H1 (cell line): ENCODE results near the gene DNMT3B.

Source experiments
- CBX5 ChIP-seq: fragments of 300-800, 300-1000 bp; sonication (generic); IDR thresholded peaks from 2 replicates; pipeline ENCODE4 v1.7.1; 2016; ENCODE audit warnings: antibody characterized with exemption, low read length, low read depth
- CEBPB ChIP-seq: IDR thresholded peaks from 2 replicates; pipeline ENCODE4 v1.6.1; 2012; ENCODE audit warnings: low read depth, low read length
- CTCF ChIP-seq, 3 experiments: IDR thresholded peaks; 1 replicate in 2 of 3; 2 replicates in 1 of 3; pipeline versions ENCODE4 v1.5.1 to v1.6.1; 2011; ENCODE audit warnings: low read length in 3 of 3, mild to moderate bottlenecking in 3 of 3, inconsistent platforms in 2 of 3, low read depth in 1 of 3, moderate library complexity in 1 of 3; ENCODE audit not compliant: insufficient read depth in 1 of 3; ENCODE audit errors: control extremely low read depth in 1 of 3
- EGR1 ChIP-seq: IDR thresholded peaks from 2 replicates; pipeline ENCODE4 v1.6.1; 2011; ENCODE audit warnings: low read depth, low read length, borderline replicate concordance
- EP300 ChIP-seq, 2 experiments: IDR thresholded peaks; 1 replicate in 1 of 2; 2 replicates in 1 of 2; pipeline ENCODE4 v1.6.1; 2011 to 2012; ENCODE audit warnings: low read depth in 2 of 2, low read length in 2 of 2, mild to moderate bottlenecking in 2 of 2, borderline replicate concordance in 1 of 2, inconsistent platforms in 1 of 2, moderate library complexity in 1 of 2
- HDAC6 ChIP-seq: IDR thresholded peaks from one replicate; pipeline ENCODE4 v1.7.1; 2012; ENCODE audit warnings: low read depth, mild to moderate bottlenecking, inconsistent platforms, low read length, moderate library complexity
- KDM5A ChIP-seq: fragments of 200-600 bp; IDR thresholded peaks from 2 replicates; pipeline ENCODE4 v1.7.1; 2012; ENCODE audit warnings: mild to moderate bottlenecking, low read length, inconsistent platforms, mixed read lengths
- NANOG ChIP-seq: IDR thresholded peaks from 2 replicates; pipeline ENCODE4 v1.6.1; 2011; ENCODE audit warnings: low read length, low read depth, mild to moderate bottlenecking, inconsistent platforms; ENCODE audit not compliant: insufficient read depth, poor library complexity, severe bottlenecking
- POLR2A ChIP-seq, 2 experiments: IDR thresholded peaks; 1 replicate in 1 of 2; 2 replicates in 1 of 2; pipeline ENCODE4 v1.6.1; 2011; ENCODE audit warnings: low read depth in 2 of 2, low read length in 2 of 2, mild to moderate bottlenecking in 2 of 2; ENCODE audit errors: control extremely low read depth in 1 of 2
- RFX5 ChIP-seq: IDR thresholded peaks from 2 replicates; pipeline ENCODE4 v1.6.1; 2011; ENCODE audit warnings: low read depth, low read length, improper control_type of control experiment, borderline replicate concordance
- RXRA ChIP-seq: IDR thresholded peaks from 2 replicates; pipeline ENCODE4 v1.6.1; 2011; ENCODE audit warnings: low read depth, mild to moderate bottlenecking, low read length, moderate library complexity; ENCODE audit not compliant: insufficient read depth
- TAF7 ChIP-seq: optimal IDR thresholded peaks from 2 replicates; pipeline ENCODE3; 2011; ENCODE audit warnings: low read depth, mild to moderate bottlenecking, inconsistent platforms, low read length, moderate library complexity, borderline replicate concordance

GRCh38 chr20:32846852-32847251 lies 84.7 kb downstream of the DNMT3B start:
- no peak for TF ChIP-seq CBX5
- no peak for TF ChIP-seq RXRA
- no peak for TF ChIP-seq CTCF (IDR thresholded peaks at IDR 0.05; ENCODE audit: control extremely low read depth in 1 of 3, insufficient read depth in 1 of 3, low read depth in 1 of 3, low read length in 3 of 3)
- no peak for TF ChIP-seq POLR2A (IDR thresholded peaks at IDR 0.05; ENCODE audit: control extremely low read depth in 1 of 2, low read depth in 2 of 2, low read length in 2 of 2)
- no peak for TF ChIP-seq HDAC6
- TF ChIP-seq RFX5 = no peak
- TF ChIP-seq CEBPB = no peak
- TF ChIP-seq TAF7 = no peak
- TF ChIP-seq EGR1 = no peak
- no peak for TF ChIP-seq NANOG
- no peak for TF ChIP-seq EP300 (IDR thresholded peaks at IDR 0.05; ENCODE audit: borderline replicate concordance in 1 of 2, low read depth in 2 of 2, low read length in 2 of 2)
- no peak for TF ChIP-seq KDM5A
